Loucy (cell line): ENCODE measurements around the gene MLNR.

Source experiments
- H2AFZ ChIP-seq: fragments of 200-600 bp; sonication (generic); 2 replicates; pipeline ENCODE4 v1.6.0; 2016; ENCODE audit warnings: antibody characterized with exemption, mild to moderate bottlenecking, low read length, moderate library complexity
- H3F3A ChIP-seq: fragments of 200-600 bp; 2 replicates; pipeline ENCODE4 v1.6.0; 2016; ENCODE audit warnings: antibody characterized with exemption, low read depth, mild to moderate bottlenecking
- H3K27me3 ChIP-seq: fragments of 200-600 bp; sonication (generic); 2 replicates; pipeline ENCODE4 v1.6.1; 2014; ENCODE audit warnings: low read length, mild to moderate bottlenecking; ENCODE audit not compliant: insufficient read depth, poor library complexity, severe bottlenecking
- H3K36me3 ChIP-seq: fragments of 200-600 bp; sonication (generic); 2 replicates; pipeline ENCODE4 v1.6.1; 2016; ENCODE audit warnings: low read length; ENCODE audit not compliant: insufficient read depth
- H3K4me1 ChIP-seq: fragments of 200-600 bp; sonication (generic); 2 replicates; pipeline ENCODE4 v1.5.1; 2014; ENCODE audit warnings: low read length, mild to moderate bottlenecking; ENCODE audit not compliant: insufficient read depth, poor library complexity, severe bottlenecking
- H3K4me2 ChIP-seq: fragments of 200-600 bp; sonication (generic); 2 replicates; pipeline ENCODE4 v1.6.0; 2014; ENCODE audit warnings: antibody characterized with exemption, low read length, low read depth, mild to moderate bottlenecking; ENCODE audit not compliant: poor library complexity, severe bottlenecking
- H3K4me3 ChIP-seq: fragments of 200-600 bp; sonication (generic); 2 replicates; pipeline ENCODE4 v1.5.1; 2014; ENCODE audit warnings: low read length, mild to moderate bottlenecking, mixed read lengths; ENCODE audit not compliant: poor library complexity, severe bottlenecking
- H3K79me2 ChIP-seq: fragments of 200-600 bp; sonication (generic); 2 replicates; pipeline ENCODE4 v1.6.1; 2014; ENCODE audit warnings: low read length; ENCODE audit not compliant: insufficient read depth
- H3K9ac ChIP-seq: fragments of 200-600 bp; sonication (generic); 2 replicates; pipeline ENCODE4 v1.6.0; 2014; ENCODE audit warnings: mild to moderate bottlenecking, low read depth, low read length, moderate library complexity; ENCODE audit not compliant: poor library complexity, severe bottlenecking
- H3K9me2 ChIP-seq: fragments of 200-600 bp; sonication (generic); replicated peaks from 2 replicates; pipeline ENCODE4 v1.6.1; 2016; ENCODE audit warnings: low read depth, low read length, mixed read lengths
- H3K9me3 ChIP-seq: fragments of 200-600 bp; sonication (generic); 2 replicates; pipeline ENCODE4 v1.6.1; 2014; ENCODE audit warnings: mild to moderate bottlenecking, antibody characterized with exemption, low read length, low read depth; ENCODE audit not compliant: insufficient read depth
- H4K20me1 ChIP-seq: fragments of 200-600 bp; sonication (generic); 2 replicates; pipeline ENCODE4 v1.6.0; 2014; ENCODE audit warnings: antibody characterized with exemption, low read length, mild to moderate bottlenecking; ENCODE audit not compliant: insufficient read depth, poor library complexity, severe bottlenecking
- EZH2phosphoT487 ChIP-seq: fragments of 200-600 bp; IDR thresholded peaks from 2 replicates; pipeline ENCODE4 v1.6.1; 2018; ENCODE audit warnings: antibody characterized with exemption, mild to moderate bottlenecking, moderate library complexity, borderline replicate concordance
- TF ChIP-seq, protein P1 (sequence below): fragments of 200-600 bp; sonication (generic); conservative IDR thresholded peaks from 2 replicates; pipeline ENCODE4 v1.5.1; 2014; ENCODE audit warnings: mild to moderate bottlenecking, antibody characterized with exemption, low read length

The MLNR gene

GRCh38 chr13:49246850-49247642 is 26.9 kb downstream of the MLNR start:
- H4K20me1 ChIP-seq, result no peaks in the 10 kb centered on the region

GRCh38 chr13:49247643-49248621 is 27.8 kb downstream of the MLNR start, which contains the start of gene CDADC1:
TSS of gene CDADC1 (plus strand) at chr13:49247925. CDS start at chr13:49248038, 113 bp downstream.
- H4K20me1 ChIP-seq, result no peaks in the 10 kb centered on the region
- peak within 1 kb of the TSS; percentile 95 for H3K4me2 ChIP-seq
- H3F3A ChIP-seq, result no peaks in the 10 kb centered on the region
- H3K27me3 ChIP-seq, result no peaks in the 10 kb centered on the region
- no peak for TF ChIP-seq EZH2phosphoT487
- TF ChIP-seq, protein P1, sequence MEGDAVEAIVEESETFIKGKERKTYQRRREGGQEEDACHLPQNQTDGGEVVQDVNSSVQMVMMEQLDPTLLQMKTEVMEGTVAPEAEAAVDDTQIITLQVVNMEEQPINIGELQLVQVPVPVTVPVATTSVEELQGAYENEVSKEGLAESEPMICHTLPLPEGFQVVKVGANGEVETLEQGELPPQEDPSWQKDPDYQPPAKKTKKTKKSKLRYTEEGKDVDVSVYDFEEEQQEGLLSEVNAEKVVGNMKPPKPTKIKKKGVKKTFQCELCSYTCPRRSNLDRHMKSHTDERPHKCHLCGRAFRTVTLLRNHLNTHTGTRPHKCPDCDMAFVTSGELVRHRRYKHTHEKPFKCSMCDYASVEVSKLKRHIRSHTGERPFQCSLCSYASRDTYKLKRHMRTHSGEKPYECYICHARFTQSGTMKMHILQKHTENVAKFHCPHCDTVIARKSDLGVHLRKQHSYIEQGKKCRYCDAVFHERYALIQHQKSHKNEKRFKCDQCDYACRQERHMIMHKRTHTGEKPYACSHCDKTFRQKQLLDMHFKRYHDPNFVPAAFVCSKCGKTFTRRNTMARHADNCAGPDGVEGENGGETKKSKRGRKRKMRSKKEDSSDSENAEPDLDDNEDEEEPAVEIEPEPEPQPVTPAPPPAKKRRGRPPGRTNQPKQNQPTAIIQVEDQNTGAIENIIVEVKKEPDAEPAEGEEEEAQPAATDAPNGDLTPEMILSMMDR, result no peak
- peak within 1 kb of the TSS; percentile 97 for H2AFZ ChIP-seq
- peak within 1 kb of the TSS; percentile 97 for H3K4me3 ChIP-seq
- H3K9me3 ChIP-seq, result no peaks in the 10 kb centered on the region
- peaks cover 49% of the 10 kb centered on the region for H3K79me2 ChIP-seq
- H3K9me2 ChIP-seq, result no peaks in the 10 kb centered on the region
- H3K4me1 ChIP-seq, result peaks cover 56% of the 10 kb centered on the region
- H3K36me3 ChIP-seq, result no peaks in the 10 kb centered on the region
- peak within 1 kb of the TSS; percentile 83 for H3K9ac ChIP-seq

More at GRCh38 chr13:49246850-49247642, 26.9 kb downstream of the MLNR start:
- Histone ChIP-seq H3K27me3 (no peaks in the 10 kb centered on the region), H3K9me2 (no peaks in the 10 kb centered on the region), H2AFZ (peak overlapping the region; percentile 97), H3K4me1 (peaks cover 47% of the 10 kb centered on the region), H3K4me3 (peak overlapping the region; percentile 97), H3K79me2 (peaks cover 40% of the 10 kb centered on the region), H3K9me3 (no peaks in the 10 kb centered on the region), H3K36me3 (no peaks in the 10 kb centered on the region), H3F3A (no peaks in the 10 kb centered on the region), H3K4me2 (peak overlapping the region; percentile 95), H3K9ac (peak overlapping the region; percentile 83)
- TF ChIP-seq, protein P1, result no peak
- no peak for TF ChIP-seq EZH2phosphoT487

DNA sequence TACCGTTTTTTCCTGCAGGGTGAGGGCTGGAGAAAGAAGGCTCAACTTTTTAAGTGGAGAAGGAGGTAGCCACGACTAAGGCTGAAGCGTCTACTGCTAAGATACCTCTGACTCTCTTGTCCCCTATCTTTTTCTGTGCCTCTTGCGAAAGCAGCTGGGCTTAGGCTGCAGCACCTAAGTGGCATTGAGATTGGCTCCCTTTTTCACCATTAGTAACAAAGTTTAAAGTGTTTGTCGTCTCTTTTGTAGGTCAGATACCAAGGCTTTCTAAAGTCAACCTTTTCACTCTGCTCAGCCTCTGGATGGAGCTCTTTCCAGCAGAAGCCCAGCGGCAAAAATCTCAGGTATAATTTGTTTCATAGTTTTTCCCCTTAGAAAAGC is 28.5 kb downstream of the MLNR start:
- Histone ChIP-seq H3K36me3 (no peaks in the 10 kb centered on the region), H3K4me2 (peak overlapping the region; percentile 95), H3K9ac (peak overlapping the region; percentile 83), H3K27me3 (no peaks in the 10 kb centered on the region), H4K20me1 (no peaks in the 10 kb centered on the region), H3K9me2 (no peaks in the 10 kb centered on the region), H3K4me3 (peak overlapping the region; percentile 97), H3K9me3 (no peaks in the 10 kb centered on the region), H3K4me1 (peaks cover 63% of the 10 kb centered on the region), H2AFZ (peak overlapping the region; percentile 97), H3F3A (no peaks in the 10 kb centered on the region), H3K79me2 (peaks cover 55% of the 10 kb centered on the region)
- TF ChIP-seq, protein P1, result peak; percentile 54
- TF ChIP-seq EZH2phosphoT487, result no peak
